Common myeloid progenitor, CD34-positive (primary cell): ENCODE data around the gene UBAP2L.
"Not testable (repeated sequence)": the region's sequence is repeated elsewhere in the genome, so short reads cannot be mapped to it uniquely, and the experiment has no call there.

Experiments
- CTCF ChIA-PET: fragments of 350-600 bp; sonication (Branson Sonifier 250); formaldehyde crosslinking; loops from one replicate; lab custom pipeline; 2021; ENCODE audit warnings: antibody characterized with exemption; lab: Charles Lee
- POLR2A ChIA-PET: fragments of 350-600 bp; sonication (Branson Sonifier 250); formaldehyde crosslinking; loops from one replicate; lab custom pipeline; 2021; ENCODE audit warnings: antibody characterized with exemption; lab: Charles Lee
- DNase-seq, 3 donors: peaks; one replicate each; pipeline versions ENCODE4 v3.0.0 to v3.0.0-alpha.2; 2013
- H3K27ac ChIP-seq, 2 experiments: 1 replicate in 1 of 2; 2 replicates in 1 of 2; pipeline ENCODE4 v1.7.0; 2013; ENCODE audit warnings: inconsistent platforms in 2 of 2, low read length in 2 of 2, mild to moderate bottlenecking in 2 of 2, low read depth in 1 of 2, moderate library complexity in 1 of 2; ENCODE audit not compliant: severe bottlenecking in 2 of 2, insufficient read depth in 1 of 2, poor library complexity in 1 of 2
- H3K27me3 ChIP-seq, 5 experiments: replicated peaks in 2 of 5; 1 replicate in 3 of 5; 2 replicates in 2 of 5; pipeline versions ENCODE4 v1.6.1 to v1.7.0; 2013; ENCODE audit warnings: low read length in 4 of 5, mild to moderate bottlenecking in 2 of 5, moderate library complexity in 2 of 5, inconsistent platforms in 1 of 5; ENCODE audit not compliant: insufficient read depth in 5 of 5, control insufficient read depth in 4 of 5
- H3K36me3 ChIP-seq, 4 experiments: 1 replicate in 2 of 4; 2 replicates in 2 of 4; pipeline versions ENCODE4 v1.6.1 to v1.7.0; 2013; ENCODE audit warnings: low read length in 3 of 4, control low read depth in 1 of 4, mild to moderate bottlenecking in 1 of 4; ENCODE audit not compliant: control insufficient read depth in 4 of 4, insufficient read depth in 4 of 4
- H3K4me1 ChIP-seq, 4 experiments: 1 replicate in 3 of 4; 2 replicates in 1 of 4; pipeline versions ENCODE4 v1.6.1 to v1.7.1; 2013; ENCODE audit warnings: low read length in 3 of 4, mild to moderate bottlenecking in 3 of 4, control low read depth in 1 of 4, inconsistent platforms in 1 of 4, moderate library complexity in 1 of 4; ENCODE audit not compliant: control insufficient read depth in 4 of 4, insufficient read depth in 4 of 4; ENCODE audit errors: control extremely low read depth in 1 of 4
- H3K4me3 ChIP-seq, 7 experiments: 1 replicate in 4 of 7; 2 replicates in 3 of 7; pipeline versions ENCODE4 v1.5.1 to v1.7.0; 2013; ENCODE audit warnings: mild to moderate bottlenecking in 7 of 7, low read length in 6 of 7, moderate library complexity in 6 of 7, inconsistent platforms in 2 of 7, low read depth in 2 of 7, control low read depth in 1 of 7; ENCODE audit not compliant: insufficient read depth in 4 of 7, control insufficient read depth in 1 of 7; ENCODE audit errors: extremely low read depth in 1 of 7
- H3K9me3 ChIP-seq, 5 experiments: 1 replicate in 4 of 5; 2 replicates in 1 of 5; pipeline versions ENCODE4 v1.6.1 to v1.7.1; 2013; ENCODE audit warnings: low read length in 4 of 5, mild to moderate bottlenecking in 2 of 5, inconsistent platforms in 1 of 5, low read depth in 1 of 5, moderate library complexity in 1 of 5; ENCODE audit not compliant: control insufficient read depth in 4 of 5, insufficient read depth in 2 of 5; ENCODE audit errors: control extremely low read depth in 1 of 5
- WGBS: methylation state at CpG from one replicate; pipeline ENCODE4 v1.1.5; 2013; ENCODE audit not compliant: insufficient coverage; 5-methylcytosine and 5-hydroxymethylcytosine counted together

UBAP2L gene

DNA sequence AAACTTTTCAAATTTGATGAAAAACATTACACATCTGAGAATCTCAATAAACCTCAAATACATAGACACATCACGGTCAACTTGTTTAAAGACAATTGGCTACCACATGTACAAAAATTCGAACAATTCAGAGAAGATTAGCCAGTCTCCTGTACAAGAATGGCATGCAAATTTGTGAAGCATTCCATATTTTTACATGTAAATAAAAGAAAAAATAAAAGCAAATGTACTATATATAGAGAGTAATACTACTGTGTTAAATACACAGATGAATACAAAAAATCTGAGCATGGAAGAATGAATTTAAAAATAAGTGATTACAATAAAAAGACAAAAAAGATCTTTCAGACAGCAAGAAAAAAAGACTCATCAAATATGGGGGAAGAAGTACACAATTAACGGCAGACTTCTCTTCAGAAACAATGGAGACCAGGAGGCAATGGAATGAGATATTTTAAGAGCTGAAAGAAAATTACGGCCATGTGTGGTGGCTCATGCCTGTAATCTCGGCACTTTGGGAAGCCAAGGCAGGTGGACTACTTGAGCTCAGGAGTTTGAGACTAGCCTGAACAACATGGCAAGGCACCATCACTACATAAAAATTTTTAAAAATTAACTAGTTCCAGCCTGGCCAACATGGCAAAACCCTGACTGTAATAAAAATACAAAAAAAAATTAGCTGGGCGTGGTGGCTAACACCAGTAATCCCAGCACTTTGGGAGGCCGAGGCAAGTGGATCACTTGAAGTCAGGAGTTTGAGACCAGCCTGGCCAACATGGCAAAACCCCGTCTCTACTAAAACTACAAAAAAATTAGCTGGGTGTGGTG lies 74.9 kb downstream of the UBAP2L start:
- ChIA-PET POLR2A (no interaction called here), CTCF (interaction anchor here (1.4 to 1.8 kb wide), 2 partner anchors 33 to 61 kb away, joined by 3 read pairs; no protein-coding TSS in a partner anchor)
- no peaks in the 10 kb centered on the region for H3K36me3 ChIP-seq
- peak; percentile 14 to 52 (median 30) for DNase-seq
- H3K4me1 ChIP-seq = no peaks in the 10 kb centered on the region
- H3K27me3 ChIP-seq = no peaks in the 10 kb centered on the region
- 95% methylated on average over 8 of the region's 8 CpGs for WGBS
- H3K9me3 ChIP-seq = peaks cover 0 to 11% (median 8%) of the 10 kb centered on the region in 5 experiments
- H3K27ac ChIP-seq = no peak overlapping the region
- H3K4me3 ChIP-seq = no peak overlapping the region

GRCh38 chr1:154301582-154301981 lies 80.8 kb downstream of the UBAP2L start:
- Histone ChIP-seq H3K9me3 (peaks cover 0 to 1% (median 0%) of the 10 kb centered on the region in 5 experiments), H3K4me3 (no peak overlapping the region), H3K27me3 (no peaks in the 10 kb centered on the region), H3K36me3 (no peaks in the 10 kb centered on the region), H3K27ac (no peak overlapping the region), H3K4me1 (no peaks in the 10 kb centered on the region)
- ChIA-PET POLR2A (no interaction called here), CTCF (interaction anchor here (0.9 kb wide), 1 partner anchor 34 kb away, joined by 5 read pairs; no protein-coding TSS in a partner anchor)
- WGBS = 100% methylated on average over 1 of the region's 1 CpG
- no peak for DNase-seq

- 93% methylated on average over 8 of the region's 9 CpGs for WGBS
- no peaks in the 10 kb centered on the region for H3K36me3 ChIP-seq
- no peaks in the 10 kb centered on the region for H3K9me3 ChIP-seq
- no peak overlapping the region for H3K27ac ChIP-seq
- ChIA-PET POLR2A (no interaction called here), CTCF (interaction anchor here (0.7 to 1.0 kb wide), 4 partner anchors 10 to 31 kb away, joined by 3 to 4 read pairs (median 4); no protein-coding TSS in a partner anchor)
- no peak for DNase-seq
- H3K4me1 ChIP-seq = no peaks in the 10 kb centered on the region
- no peaks in the 10 kb centered on the region for H3K27me3 ChIP-seq
- H3K4me3 ChIP-seq = no peak overlapping the region
Observed at GRCh38 chr1:154304664-154305337, 84.0 kb downstream of the UBAP2L start.

GRCh38 chr1:154306151-154306550 lies 85.4 kb downstream of the UBAP2L start:
- ChIA-PET CTCF (interaction anchor here (1.0 to 1.3 kb wide), 2 partner anchors 14 to 17 kb away, joined by 3 read pairs; no protein-coding TSS in a partner anchor), POLR2A (no interaction called here)
- Histone ChIP-seq H3K27ac (no peak overlapping the region), H3K36me3 (no peaks in the 10 kb centered on the region), H3K4me3 (no peak overlapping the region), H3K9me3 (no peaks in the 10 kb centered on the region), H3K4me1 (no peaks in the 10 kb centered on the region), H3K27me3 (no peaks in the 10 kb centered on the region)
- 96% methylated on average over 3 of the region's 3 CpGs for WGBS
- no peak for DNase-seq

- H3K27ac ChIP-seq, H3K9me3 ChIP-seq, CTCF ChIA-PET, DNase-seq, H3K4me1 ChIP-seq, H3K4me3 ChIP-seq, POLR2A ChIA-PET, H3K27me3 ChIP-seq, H3K36me3 ChIP-seq: not testable (repeated sequence)
- WGBS = 53% methylated on average over 3 of the region's 4 CpGs
Observed at GRCh38 chr1:154307670-154308270, 87.0 kb downstream of the UBAP2L start.

GRCh38 chr1:154309136-154309535 lies 88.4 kb downstream of the UBAP2L start:
- H3K27ac ChIP-seq, H3K9me3 ChIP-seq, H3K4me3 ChIP-seq, H3K27me3 ChIP-seq, H3K4me1 ChIP-seq, CTCF ChIA-PET, H3K36me3 ChIP-seq, POLR2A ChIA-PET, DNase-seq: not testable (repeated sequence)
- 92% methylated on average over 2 of the region's 7 CpGs for WGBS
